ENCODE measurements around the gene NFATC2.

NFATC2 gene

GRCh38 chr20:51411870-51412269, 130.6 kb downstream of the NFATC2 start:
- no peaks in the 10 kb centered on the region for H3K36me3 ChIP-seq (ENCODE audit: insufficient read depth, low read length)
- no peaks in the 10 kb centered on the region for H3K79me2 ChIP-seq (ENCODE audit: control insufficient read depth, insufficient read depth, low read length, unreplicated experiment)
- peak overlapping the region; percentile 38; the same call in 1 of the 2 replicates for H3K27ac ChIP-seq (ENCODE audit: low read depth, low read length)
- H3K4me3 ChIP-seq (ENCODE audit: low read depth, low read length), result no peak overlapping the region
- no peaks in the 10 kb centered on the region for H3K27me3 ChIP-seq (ENCODE audit: insufficient read depth, low read length)
- H2AFZ ChIP-seq (ENCODE audit: low read length, unreplicated experiment), result peak overlapping the region; percentile 5
- peaks cover 11% of the 10 kb centered on the region for H3K4me1 ChIP-seq (ENCODE audit: control insufficient read depth, insufficient read depth, low read length, unreplicated experiment)

GRCh38 chr20:51410586-51411325, 131.8 kb downstream of the NFATC2 start:
- Histone ChIP-seq H3K4me3 (ENCODE audit: low read depth, low read length) (no peak overlapping the region), H3K79me2 (ENCODE audit: control insufficient read depth, insufficient read depth, low read length, unreplicated experiment) (no peaks in the 10 kb centered on the region), H3K27me3 (ENCODE audit: insufficient read depth, low read length) (no peaks in the 10 kb centered on the region), H3K4me1 (ENCODE audit: control insufficient read depth, insufficient read depth, low read length, unreplicated experiment) (peaks cover 11% of the 10 kb centered on the region), H3K27ac (ENCODE audit: low read depth, low read length) (no peak overlapping the region), H2AFZ (ENCODE audit: low read length, unreplicated experiment) (no peak overlapping the region), H3K36me3 (ENCODE audit: insufficient read depth, low read length) (no peaks in the 10 kb centered on the region)

GRCh38 chr20:51409192-51409880, 133.2 kb downstream of the NFATC2 start:
- H3K27ac ChIP-seq (ENCODE audit: low read depth, low read length), result no peak overlapping the region
- no peak overlapping the region for H2AFZ ChIP-seq (ENCODE audit: low read length, unreplicated experiment)
- H3K27me3 ChIP-seq (ENCODE audit: insufficient read depth, low read length), result no peaks in the 10 kb centered on the region
- H3K36me3 ChIP-seq (ENCODE audit: insufficient read depth, low read length), result no peaks in the 10 kb centered on the region
- H3K79me2 ChIP-seq (ENCODE audit: control insufficient read depth, insufficient read depth, low read length, unreplicated experiment), result no peaks in the 10 kb centered on the region
- no peak overlapping the region for H3K4me3 ChIP-seq (ENCODE audit: low read depth, low read length)
- H3K4me1 ChIP-seq (ENCODE audit: control insufficient read depth, insufficient read depth, low read length, unreplicated experiment), result peaks cover 11% of the 10 kb centered on the region

GRCh38 chr20:51404297-51405060, 138.0 kb downstream of the NFATC2 start:
- no peak overlapping the region for H2AFZ ChIP-seq (ENCODE audit: low read length, unreplicated experiment)
- no peak overlapping the region for H3K4me3 ChIP-seq (ENCODE audit: low read depth, low read length)
- no peaks in the 10 kb centered on the region for H3K79me2 ChIP-seq (ENCODE audit: control insufficient read depth, insufficient read depth, low read length, unreplicated experiment)
- H3K4me1 ChIP-seq (ENCODE audit: control insufficient read depth, insufficient read depth, low read length, unreplicated experiment), result no peaks in the 10 kb centered on the region
- H3K27ac ChIP-seq (ENCODE audit: low read depth, low read length), result no peak overlapping the region
- H3K27me3 ChIP-seq (ENCODE audit: insufficient read depth, low read length), result no peaks in the 10 kb centered on the region
- H3K36me3 ChIP-seq (ENCODE audit: insufficient read depth, low read length), result no peaks in the 10 kb centered on the region

- H3K27me3 ChIP-seq (ENCODE audit: insufficient read depth, low read length), result no peaks in the 10 kb centered on the region
- H3K79me2 ChIP-seq (ENCODE audit: control insufficient read depth, insufficient read depth, low read length, unreplicated experiment), result no peaks in the 10 kb centered on the region
- H3K36me3 ChIP-seq (ENCODE audit: insufficient read depth, low read length), result no peaks in the 10 kb centered on the region
- H3K27ac ChIP-seq (ENCODE audit: low read depth, low read length), result no peak overlapping the region
- H3K4me1 ChIP-seq (ENCODE audit: control insufficient read depth, insufficient read depth, low read length, unreplicated experiment), result no peaks in the 10 kb centered on the region
- H2AFZ ChIP-seq (ENCODE audit: low read length, unreplicated experiment), result no peak overlapping the region
- H3K4me3 ChIP-seq (ENCODE audit: low read depth, low read length), result no peak overlapping the region
Measured at GRCh38 chr20:51403466-51404220, 138.9 kb downstream of the NFATC2 start.

- H3K4me3 ChIP-seq (ENCODE audit: low read depth, low read length), result no peak overlapping the region
- H3K27me3 ChIP-seq (ENCODE audit: insufficient read depth, low read length), result no peaks in the 10 kb centered on the region
- no peaks in the 10 kb centered on the region for H3K36me3 ChIP-seq (ENCODE audit: insufficient read depth, low read length)
- H2AFZ ChIP-seq (ENCODE audit: low read length, unreplicated experiment), result no peak overlapping the region
- H3K4me1 ChIP-seq (ENCODE audit: control insufficient read depth, insufficient read depth, low read length, unreplicated experiment), result no peaks in the 10 kb centered on the region
- no peak overlapping the region for H3K27ac ChIP-seq (ENCODE audit: low read depth, low read length)
- no peaks in the 10 kb centered on the region for H3K79me2 ChIP-seq (ENCODE audit: control insufficient read depth, insufficient read depth, low read length, unreplicated experiment)
Measured at GRCh38 chr20:51402201-51402600, 140.3 kb downstream of the NFATC2 start.

GRCh38 chr20:51401496-51401895, 141.0 kb downstream of the NFATC2 start:
- H3K4me1 ChIP-seq (ENCODE audit: control insufficient read depth, insufficient read depth, low read length, unreplicated experiment), result no peaks in the 10 kb centered on the region
- no peaks in the 10 kb centered on the region for H3K27me3 ChIP-seq (ENCODE audit: insufficient read depth, low read length)
- H3K4me3 ChIP-seq (ENCODE audit: low read depth, low read length), result no peak overlapping the region
- no peak overlapping the region for H2AFZ ChIP-seq (ENCODE audit: low read length, unreplicated experiment)
- no peak overlapping the region for H3K27ac ChIP-seq (ENCODE audit: low read depth, low read length)
- no peaks in the 10 kb centered on the region for H3K36me3 ChIP-seq (ENCODE audit: insufficient read depth, low read length)
- H3K79me2 ChIP-seq (ENCODE audit: control insufficient read depth, insufficient read depth, low read length, unreplicated experiment), result no peaks in the 10 kb centered on the region

- Histone ChIP-seq H2AFZ (ENCODE audit: low read length, unreplicated experiment) (no peak overlapping the region), H3K4me1 (ENCODE audit: control insufficient read depth, insufficient read depth, low read length, unreplicated experiment) (no peaks in the 10 kb centered on the region), H3K27ac (ENCODE audit: low read depth, low read length) (no peak overlapping the region), H3K36me3 (ENCODE audit: insufficient read depth, low read length) (no peaks in the 10 kb centered on the region), H3K79me2 (ENCODE audit: control insufficient read depth, insufficient read depth, low read length, unreplicated experiment) (no peaks in the 10 kb centered on the region), H3K4me3 (ENCODE audit: low read depth, low read length) (no peak overlapping the region), H3K27me3 (ENCODE audit: insufficient read depth, low read length) (no peaks in the 10 kb centered on the region)
Measured at GRCh38 chr20:51400051-51400926, 142.2 kb downstream of the NFATC2 start.

- Histone ChIP-seq H3K36me3 (ENCODE audit: insufficient read depth, low read length) (no peaks in the 10 kb centered on the region), H2AFZ (ENCODE audit: low read length, unreplicated experiment) (no peak overlapping the region), H3K79me2 (ENCODE audit: control insufficient read depth, insufficient read depth, low read length, unreplicated experiment) (no peaks in the 10 kb centered on the region), H3K4me3 (ENCODE audit: low read depth, low read length) (no peak overlapping the region), H3K4me1 (ENCODE audit: control insufficient read depth, insufficient read depth, low read length, unreplicated experiment) (no peaks in the 10 kb centered on the region), H3K27me3 (ENCODE audit: insufficient read depth, low read length) (no peaks in the 10 kb centered on the region), H3K27ac (ENCODE audit: low read depth, low read length) (no peak overlapping the region)
Measured at GRCh38 chr20:51399006-51399890, 143.3 kb downstream of the NFATC2 start.

All from ACC112 (cell line).